KOPT-K1 (cell line): ENCODE measurements around the gene MSH5.
A peak's percentile ranks its signal among the peaks of the same experiment; 100 is the strongest.

Experiments
- H3K27ac ChIP-seq: fragments of 200-600 bp; sonication (generic); 2 replicates; pipeline ENCODE4 v1.5.1; 2016; ENCODE audit warnings: antibody characterized with exemption, mild to moderate bottlenecking, low read depth, low read length; ENCODE audit not compliant: poor library complexity, severe bottlenecking
- H3K36me3 ChIP-seq: fragments of 200-600 bp; sonication (generic); 2 replicates; pipeline ENCODE4 v1.5.1; 2017; ENCODE audit warnings: antibody characterized with exemption, mild to moderate bottlenecking, low read length, moderate library complexity; ENCODE audit not compliant: insufficient read depth
- H3K9me3 ChIP-seq: fragments of 200-600 bp; sonication (generic); 2 replicates; pipeline ENCODE4 v1.5.1; 2017; ENCODE audit warnings: antibody characterized with exemption, low read length, mild to moderate bottlenecking; ENCODE audit not compliant: insufficient read depth, poor library complexity, severe bottlenecking

MSH5 gene

GRCh38 chr6:31739639-31740396, at the start of gene MSH5:
MSH5 (plus strand) TSS chr6:31740005; CDS start chr6:31740467, 462 bp downstream.
- no peaks in the 10 kb centered on the region for H3K9me3 ChIP-seq
- peaks cover 38% of the 10 kb centered on the region for H3K36me3 ChIP-seq
- H3K27ac ChIP-seq: peak within 1 kb of the TSS; percentile 98

GRCh38 chr6:31690231-31691077, 49.4 kb upstream of the MSH5 start:
- H3K27ac ChIP-seq: no peak overlapping the region
- H3K9me3 ChIP-seq: no peaks in the 10 kb centered on the region
- peaks cover 100% of the 10 kb centered on the region for H3K36me3 ChIP-seq

GRCh38 chr6:31691078-31691463, 48.7 kb upstream of the MSH5 start:
- H3K27ac ChIP-seq: no peak overlapping the region
- H3K36me3 ChIP-seq: peaks cover 99% of the 10 kb centered on the region
- H3K9me3 ChIP-seq: no peaks in the 10 kb centered on the region

- H3K36me3 ChIP-seq: peaks cover 99% of the 10 kb centered on the region
- no peak overlapping the region for H3K27ac ChIP-seq
- no peaks in the 10 kb centered on the region for H3K9me3 ChIP-seq
Observed at GRCh38 chr6:31691564-31692108, 48.2 kb upstream of the MSH5 start.

GRCh38 chr6:31692353-31692752, 47.5 kb upstream of the MSH5 start:
- peaks cover 99% of the 10 kb centered on the region for H3K36me3 ChIP-seq
- H3K27ac ChIP-seq: no peak overlapping the region
- no peaks in the 10 kb centered on the region for H3K9me3 ChIP-seq

GRCh38 chr6:31692886-31693285, 46.9 kb upstream of the MSH5 start:
- H3K9me3 ChIP-seq: no peaks in the 10 kb centered on the region
- peaks cover 99% of the 10 kb centered on the region for H3K36me3 ChIP-seq
- no peak overlapping the region for H3K27ac ChIP-seq

GRCh38 chr6:31693535-31693934, 46.3 kb upstream of the MSH5 start:
- Histone ChIP-seq H3K9me3 (no peaks in the 10 kb centered on the region), H3K27ac (no peak overlapping the region), H3K36me3 (peaks cover 95% of the 10 kb centered on the region)

GRCh38 chr6:31697555-31697954, 42.2 kb upstream of the MSH5 start:
- Histone ChIP-seq H3K27ac (no peak overlapping the region), H3K36me3 (peaks cover 75% of the 10 kb centered on the region), H3K9me3 (no peaks in the 10 kb centered on the region)

- H3K27ac ChIP-seq: no peak overlapping the region
- peaks cover 43% of the 10 kb centered on the region for H3K36me3 ChIP-seq
Observed at GRCh38 chr6:31700740-31701401, 38.9 kb upstream of the MSH5 start.

GRCh38 chr6:31701666-31702404, 38.0 kb upstream of the MSH5 start:
- Histone ChIP-seq H3K9me3 (no peaks in the 10 kb centered on the region), H3K27ac (peak overlapping the region; percentile 88)

More at GRCh38 chr6:31700740-31701401, 38.9 kb upstream of the MSH5 start:
- H3K9me3 ChIP-seq: no peaks in the 10 kb centered on the region

GRCh38 chr6:31702405-31702818, 37.4 kb upstream of the MSH5 start:
- Histone ChIP-seq H3K36me3 (peaks cover 28% of the 10 kb centered on the region), H3K27ac (peak overlapping the region; percentile 88), H3K9me3 (no peaks in the 10 kb centered on the region)

More at GRCh38 chr6:31701666-31702404, 38.0 kb upstream of the MSH5 start:
- H3K36me3 ChIP-seq: peaks cover 34% of the 10 kb centered on the region

- peak within 1 kb of the TSS; percentile 88 for H3K27ac ChIP-seq
- H3K36me3 ChIP-seq: peaks cover 21% of the 10 kb centered on the region
- no peaks in the 10 kb centered on the region for H3K9me3 ChIP-seq
Observed at GRCh38 chr6:31702819-31703716, 36.7 kb upstream of the MSH5 start, which contains the start of gene ABHD16A. ABHD16A (minus strand) TSS chr6:31703324; CDS start chr6:31703281, 43 bp downstream.

GRCh38 chr6:31705931-31706330, 33.9 kb upstream of the MSH5 start:
- Histone ChIP-seq H3K36me3 (peaks cover 3% of the 10 kb centered on the region), H3K9me3 (no peaks in the 10 kb centered on the region), H3K27ac (no peak overlapping the region)
